Mesothelial cell of epicardium (in vitro differentiated cells): Measurements from ENCODE around the gene DEPDC7. TPM values are rescaled to one million over a fixed set of nuclear protein-coding genes. Genes with fewer than 3 reads are reported as not detected.

ENCODE experiments used
- DNase-seq, 2 experiments: peaks; one replicate each; pipeline ENCODE4 v3.0.0; 2021; ENCODE audit warnings: low spot score in 2 of 2; ENCODE audit not compliant: unreplicated experiment in 2 of 2
- H3K27ac Mint-ChIP-seq: 2 replicates; pipeline ENCODE4 v1.8.0; 2021; ENCODE audit warnings: mixed read lengths
- H3K27me3 Mint-ChIP-seq: 2 replicates; pipeline ENCODE4 v1.8.0; 2021; ENCODE audit warnings: low read depth, mixed read lengths
- H3K36me3 Mint-ChIP-seq: 2 replicates; pipeline ENCODE4 v1.8.0; 2021; ENCODE audit warnings: mixed read lengths
- H3K4me1 Mint-ChIP-seq: 2 replicates; pipeline ENCODE4 v1.8.0; 2021; ENCODE audit warnings: mixed read lengths
- H3K4me3 Mint-ChIP-seq: 2 replicates; pipeline ENCODE4 v1.8.0; 2021; ENCODE audit warnings: mild to moderate bottlenecking, moderate library complexity, mixed read lengths
- H3K9me3 Mint-ChIP-seq: 2 replicates; pipeline ENCODE4 v1.8.0; 2021; ENCODE audit warnings: mixed read lengths
- total RNA-seq: library from RNA; stranded (reverse); gene quantifications from 3 replicates; pipeline ENCODE4 v1.2.1, GENCODE V29; 2021
- TF ChIP-seq, protein P1 (sequence below): fragments of 200-600 bp; sonication (generic); IDR thresholded peaks from one replicate; pipeline ENCODE4 v1.5.0; 2021; ENCODE audit warnings: antibody characterized with exemption; ENCODE audit not compliant: unreplicated experiment

The DEPDC7 gene
- total RNA-seq, 1 donor from 2014 or later = 5.1 TPM

- H3K4me3 Mint-ChIP-seq = no peak overlapping the region
- H3K27me3 Mint-ChIP-seq = no peaks in the 10 kb centered on the region
- H3K27ac Mint-ChIP-seq = no peak overlapping the region
- no peaks in the 10 kb centered on the region for H3K4me1 Mint-ChIP-seq
- no peak for DNase-seq
- no peaks in the 10 kb centered on the region for H3K9me3 Mint-ChIP-seq
- TF ChIP-seq, protein P1, sequence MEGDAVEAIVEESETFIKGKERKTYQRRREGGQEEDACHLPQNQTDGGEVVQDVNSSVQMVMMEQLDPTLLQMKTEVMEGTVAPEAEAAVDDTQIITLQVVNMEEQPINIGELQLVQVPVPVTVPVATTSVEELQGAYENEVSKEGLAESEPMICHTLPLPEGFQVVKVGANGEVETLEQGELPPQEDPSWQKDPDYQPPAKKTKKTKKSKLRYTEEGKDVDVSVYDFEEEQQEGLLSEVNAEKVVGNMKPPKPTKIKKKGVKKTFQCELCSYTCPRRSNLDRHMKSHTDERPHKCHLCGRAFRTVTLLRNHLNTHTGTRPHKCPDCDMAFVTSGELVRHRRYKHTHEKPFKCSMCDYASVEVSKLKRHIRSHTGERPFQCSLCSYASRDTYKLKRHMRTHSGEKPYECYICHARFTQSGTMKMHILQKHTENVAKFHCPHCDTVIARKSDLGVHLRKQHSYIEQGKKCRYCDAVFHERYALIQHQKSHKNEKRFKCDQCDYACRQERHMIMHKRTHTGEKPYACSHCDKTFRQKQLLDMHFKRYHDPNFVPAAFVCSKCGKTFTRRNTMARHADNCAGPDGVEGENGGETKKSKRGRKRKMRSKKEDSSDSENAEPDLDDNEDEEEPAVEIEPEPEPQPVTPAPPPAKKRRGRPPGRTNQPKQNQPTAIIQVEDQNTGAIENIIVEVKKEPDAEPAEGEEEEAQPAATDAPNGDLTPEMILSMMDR = no peak
- H3K36me3 Mint-ChIP-seq = peaks cover 58% of the 10 kb centered on the region
Measured at GRCh38 chr11:33072465-33072864, 56.8 kb downstream of the DEPDC7 start.

Other genes starting within 250 kb of the DEPDC7 start
- 0.27 to 0.68 TPM (median 0.44 TPM) in 3 replicates for gene CCDC73, start 221.2 kb upstream of the DEPDC7 start, total RNA-seq
- 4.3 to 4.7 TPM (median 4.5 TPM) in 3 replicates for gene PRRG4, start 186.0 kb upstream of the DEPDC7 start, total RNA-seq
- gene QSER1, start 123.1 kb upstream of the DEPDC7 start, total RNA-seq = 62.6 to 64.9 TPM (median 63.0 TPM) in 3 replicates
- 18.5 to 20.5 TPM (median 20.3 TPM) in 3 replicates for gene TCP11L1, start 23.7 kb downstream of the DEPDC7 start, total RNA-seq
- gene CSTF3, start 145.6 kb downstream of the DEPDC7 start, total RNA-seq = 48.7 to 52.1 TPM (median 50.3 TPM) in 3 replicates
- gene HIPK3, start 241.5 kb downstream of the DEPDC7 start, total RNA-seq = 73.3 to 76.4 TPM (median 74.4 TPM) in 3 replicates